ENCODE results near the gene TDRKH.

The TDRKH gene

GRCh38 chr1:151822404-151822803 is 32.1 kb upstream of the TDRKH start:
- no peak for DNase-seq (ENCODE audit: low spot score)

- no peak for DNase-seq (ENCODE audit: low spot score)
Observed at GRCh38 chr1:151820940-151821339, 30.6 kb upstream of the TDRKH start.

- no peak for DNase-seq (ENCODE audit: low spot score)
Observed at GRCh38 chr1:151819976-151820623, 29.8 kb upstream of the TDRKH start.

GRCh38 chr1:151819227-151819835 is 29.0 kb upstream of the TDRKH start:
- DNase-seq (ENCODE audit: low spot score), result no peak

GRCh38 chr1:151817353-151817730 is 27.0 kb upstream of the TDRKH start:
- no peak for DNase-seq (ENCODE audit: low spot score)

GRCh38 chr1:151816548-151817352 is 26.4 kb upstream of the TDRKH start:
- DNase-seq (ENCODE audit: low spot score), result no peak

GRCh38 chr1:151815716-151816327 is 25.5 kb upstream of the TDRKH start:
- peak; percentile 44 for DNase-seq (ENCODE audit: low spot score)

- no peak for DNase-seq (ENCODE audit: low spot score)
Observed at GRCh38 chr1:151814971-151815545, 24.8 kb upstream of the TDRKH start.

- DNase-seq (ENCODE audit: low spot score), result no peak
Observed at GRCh38 chr1:151814426-151814825, 24.1 kb upstream of the TDRKH start.

- no peak for DNase-seq (ENCODE audit: low spot score)
Observed at GRCh38 chr1:151813271-151813977, 23.1 kb upstream of the TDRKH start.

- no peak for DNase-seq (ENCODE audit: low spot score)
Observed at GRCh38 chr1:151811181-151811580, 20.9 kb upstream of the TDRKH start.

GRCh38 chr1:151809985-151810556 is 19.8 kb upstream of the TDRKH start:
- no peak for DNase-seq (ENCODE audit: low spot score)

- no peak for DNase-seq (ENCODE audit: low spot score)
Observed at GRCh38 chr1:151809290-151809984, 19.1 kb upstream of the TDRKH start.

- no peak for DNase-seq (ENCODE audit: low spot score)
Observed at GRCh38 chr1:151807766-151808165, 17.5 kb upstream of the TDRKH start.

- DNase-seq (ENCODE audit: low spot score), result no peak
Observed at GRCh38 chr1:151807131-151807530, 16.8 kb upstream of the TDRKH start.

GRCh38 chr1:151806170-151806569 is 15.9 kb upstream of the TDRKH start:
- no peak for DNase-seq (ENCODE audit: low spot score)

GRCh38 chr1:151805066-151805820 is 14.9 kb upstream of the TDRKH start, which contains the start of gene LINGO4:
LINGO4 (minus strand) TSS chr1:151805419; CDS start chr1:151802704, 2,715 bp downstream.
- DNase-seq (ENCODE audit: low spot score), result no peak

GRCh38 chr1:151803915-151804314 is 13.6 kb upstream of the TDRKH start:
- DNase-seq (ENCODE audit: low spot score), result no peak

- no peak for DNase-seq (ENCODE audit: low spot score)
Observed at GRCh38 chr1:151803164-151803563, 12.9 kb upstream of the TDRKH start.

- DNase-seq (ENCODE audit: low spot score), result no peak
Observed at GRCh38 chr1:151802372-151802771, 12.1 kb upstream of the TDRKH start.

Measured in CD4-positive, alpha-beta T cell treated with Interleukin-2 at 100 ng/mL for 4 hours (primary cell).